Calu3 (cell line): Measurements from ENCODE around the gene CEMIP. TPM values are rescaled to one million over a fixed set of nuclear protein-coding genes. Genes with fewer than 3 reads are reported as not detected.

Experiments
- Bru-seq: library from RNA; stranded (reverse); fragments of 400-500 nt; gene quantifications from one replicate; lab custom pipeline; 2021; lab: Mats Ljungman, UMichigan
- BruChase-seq, 2 experiments: library from RNA; stranded (reverse); fragments of 400-500 nt; gene quantifications; one replicate each; lab custom pipeline; 2021; lab: Mats Ljungman, UMichigan
- BruUV-seq: library from RNA; stranded (reverse); fragments of 400-500 nt; replicated peaks from 2 replicates; lab custom pipeline; 2021; lab: Mats Ljungman, UMichigan
- CTCF ChIA-PET: fragments of 300-600 bp; sonication (Branson Sonifier 250); formaldehyde crosslinking; loops from one replicate; lab custom pipeline; 2022; ENCODE audit warnings: antibody characterized with exemption; lab: Charles Lee
- DNase-seq: peaks from one replicate; pipeline ENCODE4 v3.0.0; 2022
- H3K27ac Mint-ChIP-seq: one replicate; pipeline ENCODE4 v1.8.0; 2022; ENCODE audit warnings: mixed read lengths; ENCODE audit not compliant: unreplicated experiment
- H3K27me3 Mint-ChIP-seq: one replicate; pipeline ENCODE4 v1.8.0; 2022; ENCODE audit warnings: mixed read lengths; ENCODE audit not compliant: unreplicated experiment
- H3K36me3 Mint-ChIP-seq: one replicate; pipeline ENCODE4 v1.8.0; 2022; ENCODE audit warnings: mild to moderate bottlenecking, moderate library complexity, mixed read lengths; ENCODE audit not compliant: insufficient read depth, unreplicated experiment
- H3K4me1 Mint-ChIP-seq: one replicate; pipeline ENCODE4 v1.8.0; 2022; ENCODE audit warnings: mild to moderate bottlenecking, low read depth, mixed read lengths; ENCODE audit not compliant: unreplicated experiment
- H3K4me3 Mint-ChIP-seq: one replicate; pipeline ENCODE4 v1.8.0; 2022; ENCODE audit warnings: mild to moderate bottlenecking, low read depth, moderate library complexity, mixed read lengths; ENCODE audit not compliant: unreplicated experiment
- H3K9me3 Mint-ChIP-seq: one replicate; pipeline ENCODE4 v1.8.0; 2022; ENCODE audit warnings: low read depth, mixed read lengths; ENCODE audit not compliant: unreplicated experiment
- intact Hi-C: fragments of 100-400 bp; cut with micrococcal nuclease; formaldehyde crosslinking; loops from one replicate; pipeline ENCODE4 v1.10.0; 2022; ENCODE audit not compliant: unreplicated experiment
- long read RNA-seq: library from polyadenylated mRNA; stranded (forward); transcript quantifications from one replicate; pipeline ENCODE4 v2.0.0, GENCODE V29; 2022
- total RNA-seq: library from RNA; stranded (reverse); gene quantifications from 2 replicates; pipeline ENCODE4 v1.2.3, GENCODE V29; 2022
- TF ChIP-seq, protein P1 (sequence below): fragments of 200-600 bp; IDR thresholded peaks from one replicate; pipeline ENCODE4 v1.8.0; 2022; ENCODE audit warnings: antibody characterized with exemption; ENCODE audit not compliant: unreplicated experiment

CEMIP gene, protein sequence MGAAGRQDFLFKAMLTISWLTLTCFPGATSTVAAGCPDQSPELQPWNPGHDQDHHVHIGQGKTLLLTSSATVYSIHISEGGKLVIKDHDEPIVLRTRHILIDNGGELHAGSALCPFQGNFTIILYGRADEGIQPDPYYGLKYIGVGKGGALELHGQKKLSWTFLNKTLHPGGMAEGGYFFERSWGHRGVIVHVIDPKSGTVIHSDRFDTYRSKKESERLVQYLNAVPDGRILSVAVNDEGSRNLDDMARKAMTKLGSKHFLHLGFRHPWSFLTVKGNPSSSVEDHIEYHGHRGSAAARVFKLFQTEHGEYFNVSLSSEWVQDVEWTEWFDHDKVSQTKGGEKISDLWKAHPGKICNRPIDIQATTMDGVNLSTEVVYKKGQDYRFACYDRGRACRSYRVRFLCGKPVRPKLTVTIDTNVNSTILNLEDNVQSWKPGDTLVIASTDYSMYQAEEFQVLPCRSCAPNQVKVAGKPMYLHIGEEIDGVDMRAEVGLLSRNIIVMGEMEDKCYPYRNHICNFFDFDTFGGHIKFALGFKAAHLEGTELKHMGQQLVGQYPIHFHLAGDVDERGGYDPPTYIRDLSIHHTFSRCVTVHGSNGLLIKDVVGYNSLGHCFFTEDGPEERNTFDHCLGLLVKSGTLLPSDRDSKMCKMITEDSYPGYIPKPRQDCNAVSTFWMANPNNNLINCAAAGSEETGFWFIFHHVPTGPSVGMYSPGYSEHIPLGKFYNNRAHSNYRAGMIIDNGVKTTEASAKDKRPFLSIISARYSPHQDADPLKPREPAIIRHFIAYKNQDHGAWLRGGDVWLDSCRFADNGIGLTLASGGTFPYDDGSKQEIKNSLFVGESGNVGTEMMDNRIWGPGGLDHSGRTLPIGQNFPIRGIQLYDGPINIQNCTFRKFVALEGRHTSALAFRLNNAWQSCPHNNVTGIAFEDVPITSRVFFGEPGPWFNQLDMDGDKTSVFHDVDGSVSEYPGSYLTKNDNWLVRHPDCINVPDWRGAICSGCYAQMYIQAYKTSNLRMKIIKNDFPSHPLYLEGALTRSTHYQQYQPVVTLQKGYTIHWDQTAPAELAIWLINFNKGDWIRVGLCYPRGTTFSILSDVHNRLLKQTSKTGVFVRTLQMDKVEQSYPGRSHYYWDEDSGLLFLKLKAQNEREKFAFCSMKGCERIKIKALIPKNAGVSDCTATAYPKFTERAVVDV (N-terminal part only)
- total RNA-seq: 1.8 and 4.1 TPM in 2 replicates
- percentile 43 among the genes with signal in this experiment for Bru-seq, nascent RNA
- percentile 25 among the genes with signal in this experiment for BruChase-seq, experiment 1, labeled RNA remaining after a 6-hour chase
- BruChase-seq, experiment 2, labeled RNA remaining after a 2-hour chase: percentile 21 among the genes with signal in this experiment
- long read RNA-seq, partial matches to known transcripts: 1 of 1 reads
- long read RNA-seq, other reads (novel, unspliced or antisense): 0 of 1 reads

DNA sequence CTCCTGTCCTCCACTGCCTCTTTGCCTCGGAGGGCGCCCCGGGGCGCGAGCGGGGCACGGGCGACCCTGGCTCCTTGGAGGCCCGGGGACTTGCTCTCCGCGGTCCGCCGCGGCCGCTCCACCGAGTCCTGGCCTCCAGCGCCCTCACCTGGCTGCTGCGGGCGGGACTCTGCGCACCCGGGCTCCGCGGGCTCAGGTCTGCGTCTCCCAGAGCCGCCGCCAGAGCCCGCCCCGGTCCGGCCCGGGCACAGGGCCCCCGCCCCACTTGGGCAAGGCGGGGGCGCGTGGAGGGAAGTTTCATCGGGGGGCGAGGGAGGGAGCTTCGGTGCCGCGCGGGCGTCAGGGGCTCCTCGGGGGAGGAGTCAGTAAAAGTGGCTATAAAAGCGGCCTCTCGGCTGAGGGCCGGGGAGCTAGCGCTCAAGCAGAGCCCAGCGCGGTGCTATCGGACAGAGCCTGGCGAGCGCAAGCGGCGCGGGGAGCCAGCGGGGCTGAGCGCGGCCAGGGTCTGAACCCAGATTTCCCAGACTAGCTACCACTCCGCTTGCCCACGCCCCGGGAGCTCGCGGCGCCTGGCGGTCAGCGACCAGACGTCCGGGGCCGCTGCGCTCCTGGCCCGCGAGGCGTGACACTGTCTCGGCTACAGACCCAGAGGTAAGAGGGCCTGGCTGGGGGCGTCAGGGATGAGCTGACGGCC, at the start of gene CEMIP:
Gene CEMIP (plus strand): TSS at position 407 of the 694 bp plus-strand sequence. CDS start 94,510 bp downstream, outside the sequence.
- BruUV-seq: no TSS peak
- H3K9me3 Mint-ChIP-seq: no peaks in the 10 kb centered on the region
- H3K27me3 Mint-ChIP-seq: peaks cover 51% of the 10 kb centered on the region
- peak within 1 kb of the TSS; percentile 82 for H3K4me3 Mint-ChIP-seq
- TF ChIP-seq, protein P1, sequence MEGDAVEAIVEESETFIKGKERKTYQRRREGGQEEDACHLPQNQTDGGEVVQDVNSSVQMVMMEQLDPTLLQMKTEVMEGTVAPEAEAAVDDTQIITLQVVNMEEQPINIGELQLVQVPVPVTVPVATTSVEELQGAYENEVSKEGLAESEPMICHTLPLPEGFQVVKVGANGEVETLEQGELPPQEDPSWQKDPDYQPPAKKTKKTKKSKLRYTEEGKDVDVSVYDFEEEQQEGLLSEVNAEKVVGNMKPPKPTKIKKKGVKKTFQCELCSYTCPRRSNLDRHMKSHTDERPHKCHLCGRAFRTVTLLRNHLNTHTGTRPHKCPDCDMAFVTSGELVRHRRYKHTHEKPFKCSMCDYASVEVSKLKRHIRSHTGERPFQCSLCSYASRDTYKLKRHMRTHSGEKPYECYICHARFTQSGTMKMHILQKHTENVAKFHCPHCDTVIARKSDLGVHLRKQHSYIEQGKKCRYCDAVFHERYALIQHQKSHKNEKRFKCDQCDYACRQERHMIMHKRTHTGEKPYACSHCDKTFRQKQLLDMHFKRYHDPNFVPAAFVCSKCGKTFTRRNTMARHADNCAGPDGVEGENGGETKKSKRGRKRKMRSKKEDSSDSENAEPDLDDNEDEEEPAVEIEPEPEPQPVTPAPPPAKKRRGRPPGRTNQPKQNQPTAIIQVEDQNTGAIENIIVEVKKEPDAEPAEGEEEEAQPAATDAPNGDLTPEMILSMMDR: peak; percentile 94
- H3K36me3 Mint-ChIP-seq: peaks cover 20% of the 10 kb centered on the region
- DNase-seq: peak; percentile 94
- no peak within 1 kb of the TSS for H3K27ac Mint-ChIP-seq
- peaks cover 36% of the 10 kb centered on the region for H3K4me1 Mint-ChIP-seq
- CTCF ChIA-PET: interaction anchor here (0.7 to 7.1 kb wide), 10 partner anchors 77 to 487 kb away, joined by 3 to 151 read pairs (median 4); no protein-coding TSS in a partner anchor
- intact Hi-C loops: loop anchor here (1.0 to 5.0 kb wide), 3 partner anchors 72 to 323 kb away; no protein-coding TSS in a partner anchor

DNA sequence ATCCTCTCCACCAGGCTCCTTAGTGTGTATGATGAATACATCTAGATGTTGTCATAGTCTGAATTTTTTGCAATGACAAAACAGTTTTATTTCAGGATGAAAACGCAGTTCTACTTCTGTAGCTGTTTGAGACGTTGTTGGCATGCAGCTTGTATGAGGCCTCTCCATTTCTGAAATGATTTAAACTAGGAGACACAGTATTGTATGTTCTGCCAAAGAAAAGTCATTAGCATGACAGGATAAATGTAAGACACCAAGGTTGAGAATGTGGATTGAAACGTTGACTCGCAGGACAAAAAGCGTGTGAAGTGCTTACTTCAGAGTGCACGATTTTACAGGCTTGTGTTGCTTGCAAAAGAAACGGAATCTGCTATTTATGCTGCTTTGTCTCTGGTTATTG, 48.8 kb upstream of the CEMIP start:
- DNase-seq: no peak
- CTCF ChIA-PET: no interaction called here
- BruUV-seq: no TSS peak
- TF ChIP-seq, protein P1: no peak
- Mint-ChIP-seq H3K9me3 (no peaks in the 10 kb centered on the region), H3K36me3 (no peaks in the 10 kb centered on the region), H3K27me3 (no peaks in the 10 kb centered on the region), H3K27ac (no peak overlapping the region), H3K4me3 (no peak overlapping the region), H3K4me1 (peaks cover 39% of the 10 kb centered on the region)
- intact Hi-C loops: no loop called here

DNA sequence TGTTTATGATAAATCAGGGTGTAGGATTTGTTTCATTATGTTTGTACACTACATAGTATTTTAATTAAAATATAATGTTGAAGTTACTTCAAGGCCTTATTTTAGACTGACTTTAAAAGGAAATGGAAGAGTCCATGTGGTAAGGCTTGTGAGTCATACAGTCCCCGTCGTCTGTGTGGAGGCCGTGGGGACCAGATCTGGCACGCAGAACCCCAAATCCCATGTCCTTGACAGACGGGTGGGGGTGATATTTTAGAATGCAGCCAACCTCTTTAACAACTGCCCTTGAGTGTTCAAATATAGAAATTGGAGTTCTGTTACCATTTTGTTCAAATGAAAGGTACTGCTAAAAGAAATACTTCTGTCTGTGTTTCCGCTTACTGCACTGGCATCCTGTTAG, 48.2 kb upstream of the CEMIP start:
- H3K36me3 Mint-ChIP-seq: no peaks in the 10 kb centered on the region
- H3K4me1 Mint-ChIP-seq: peaks cover 44% of the 10 kb centered on the region
- no peak overlapping the region for H3K4me3 Mint-ChIP-seq
- TF ChIP-seq, protein P1: no peak
- CTCF ChIA-PET: no interaction called here
- no peak for DNase-seq
- no peaks in the 10 kb centered on the region for H3K9me3 Mint-ChIP-seq
- no peaks in the 10 kb centered on the region for H3K27me3 Mint-ChIP-seq
- intact Hi-C loops: no loop called here
- H3K27ac Mint-ChIP-seq: no peak overlapping the region
- no TSS peak for BruUV-seq
